Measurements from ENCODE around the gene RBM12.

The RBM12 gene

GRCh38 chr20:35619196-35620095, 45.3 kb downstream of the RBM12 start:
- peaks cover 28% of the 10 kb centered on the region for H3K4me1 ChIP-seq (ENCODE audit: insufficient read depth, low read length, poor library complexity, severe bottlenecking)
- H2AFZ ChIP-seq (ENCODE audit: low read length), result peak overlapping the region; percentile 89
- H3K36me3 ChIP-seq (ENCODE audit: insufficient read depth, low read length), result no peaks in the 10 kb centered on the region; the same call in 1 of the 2 replicates
- no peaks in the 10 kb centered on the region for H3K9me3 ChIP-seq (ENCODE audit: insufficient read depth, low read depth, low read length)
- no peaks in the 10 kb centered on the region for H3K9me2 ChIP-seq (replicated peaks; ENCODE audit: low read depth, low read length)
- peak overlapping the region; percentile 96 for H3K4me2 ChIP-seq (ENCODE audit: low read depth, low read length, poor library complexity, severe bottlenecking)
- 0 out of 2 replicates have a peak, but pooled peaks cover 2% of the 10 kb centered on the region for H3F3A ChIP-seq (ENCODE audit: low read depth)
- no peaks in the 10 kb centered on the region for H3K27me3 ChIP-seq (ENCODE audit: insufficient read depth, low read length, poor library complexity, severe bottlenecking)
- no peaks in the 10 kb centered on the region for H4K20me1 ChIP-seq (ENCODE audit: insufficient read depth, low read length, poor library complexity, severe bottlenecking)
- no peaks in the 10 kb centered on the region for H3K79me2 ChIP-seq (ENCODE audit: insufficient read depth, low read length)
- peak overlapping the region; percentile 44 for H3K9ac ChIP-seq (ENCODE audit: low read depth, low read length, poor library complexity, severe bottlenecking)
- TF ChIP-seq EZH2phosphoT487 (IDR thresholded peaks at IDR 0.05; ENCODE audit: borderline replicate concordance) (no peak), CTCF (conservative IDR thresholded peaks at IDR 0.05; ENCODE audit: low read length) (peak; percentile 76)
- H3K4me3 ChIP-seq (ENCODE audit: low read length, poor library complexity, severe bottlenecking), result peak overlapping the region; percentile 77

GRCh38 chr20:35618263-35619131, 46.2 kb downstream of the RBM12 start:
- H3K79me2 ChIP-seq (ENCODE audit: insufficient read depth, low read length), result no peaks in the 10 kb centered on the region
- TF ChIP-seq EZH2phosphoT487 (IDR thresholded peaks at IDR 0.05; ENCODE audit: borderline replicate concordance), result no peak
- TF ChIP-seq CTCF (conservative IDR thresholded peaks at IDR 0.05; ENCODE audit: low read length), result no peak
- H3K4me3 ChIP-seq (ENCODE audit: low read length, poor library complexity, severe bottlenecking), result peak overlapping the region; percentile 77
- no peaks in the 10 kb centered on the region for H3K27me3 ChIP-seq (ENCODE audit: insufficient read depth, low read length, poor library complexity, severe bottlenecking)
- 0 out of 2 replicates have a peak, but pooled peaks cover 2% of the 10 kb centered on the region for H3F3A ChIP-seq (ENCODE audit: low read depth)
- H3K9me3 ChIP-seq (ENCODE audit: insufficient read depth, low read depth, low read length), result no peaks in the 10 kb centered on the region
- no peaks in the 10 kb centered on the region for H3K9me2 ChIP-seq (replicated peaks; ENCODE audit: low read depth, low read length)
- H3K4me2 ChIP-seq (ENCODE audit: low read depth, low read length, poor library complexity, severe bottlenecking), result peak overlapping the region; percentile 96
- peak overlapping the region; percentile 84 for H2AFZ ChIP-seq (ENCODE audit: low read length)
- no peaks in the 10 kb centered on the region; the same call in 1 of the 2 replicates for H3K36me3 ChIP-seq (ENCODE audit: insufficient read depth, low read length)
- peaks cover 28% of the 10 kb centered on the region for H3K4me1 ChIP-seq (ENCODE audit: insufficient read depth, low read length, poor library complexity, severe bottlenecking)
- no peaks in the 10 kb centered on the region for H4K20me1 ChIP-seq (ENCODE audit: insufficient read depth, low read length, poor library complexity, severe bottlenecking)
- peak overlapping the region; percentile 75 for H3K9ac ChIP-seq (ENCODE audit: low read depth, low read length, poor library complexity, severe bottlenecking)

GRCh38 chr20:35617397-35618262, 47.1 kb downstream of the RBM12 start:
- H3K9ac ChIP-seq (ENCODE audit: low read depth, low read length, poor library complexity, severe bottlenecking), result peak overlapping the region; percentile 75
- H3K4me3 ChIP-seq (ENCODE audit: low read length, poor library complexity, severe bottlenecking), result peak overlapping the region; percentile 77
- no peaks in the 10 kb centered on the region for H3K9me3 ChIP-seq (ENCODE audit: insufficient read depth, low read depth, low read length)
- TF ChIP-seq CTCF (conservative IDR thresholded peaks at IDR 0.05; ENCODE audit: low read length) (peak; percentile 32), EZH2phosphoT487 (IDR thresholded peaks at IDR 0.05; ENCODE audit: borderline replicate concordance) (no peak)
- 0 out of 2 replicates have a peak, but pooled peaks cover 2% of the 10 kb centered on the region for H3F3A ChIP-seq (ENCODE audit: low read depth)
- peaks cover 28% of the 10 kb centered on the region for H3K4me1 ChIP-seq (ENCODE audit: insufficient read depth, low read length, poor library complexity, severe bottlenecking)
- H3K79me2 ChIP-seq (ENCODE audit: insufficient read depth, low read length), result no peaks in the 10 kb centered on the region
- no peaks in the 10 kb centered on the region for H3K27me3 ChIP-seq (ENCODE audit: insufficient read depth, low read length, poor library complexity, severe bottlenecking)
- no peaks in the 10 kb centered on the region; the same call in 1 of the 2 replicates for H3K36me3 ChIP-seq (ENCODE audit: insufficient read depth, low read length)
- peak overlapping the region; percentile 84; the same call in 1 of the 2 replicates for H2AFZ ChIP-seq (ENCODE audit: low read length)
- peak overlapping the region; percentile 96 for H3K4me2 ChIP-seq (ENCODE audit: low read depth, low read length, poor library complexity, severe bottlenecking)
- no peaks in the 10 kb centered on the region for H4K20me1 ChIP-seq (ENCODE audit: insufficient read depth, low read length, poor library complexity, severe bottlenecking)
- H3K9me2 ChIP-seq (replicated peaks; ENCODE audit: low read depth, low read length), result no peaks in the 10 kb centered on the region
